Activated CD4-positive, alpha-beta T cell treated with anti-CD3 and anti-CD28 coated beads for 48 hours (primary cell): ENCODE measurements around the gene THEM4.
A peak's percentile ranks its signal among the peaks of the same experiment; 100 is the strongest.
"Not testable (repeated sequence)": the region's sequence is repeated elsewhere in the genome, so short reads cannot be mapped to it uniquely, and the experiment has no call there.

Experiments
- DNase-seq: peaks from one replicate; pipeline ENCODE4 v3.0.0-alpha.2; 2020

Gene THEM4

GRCh38 chr1:151888972-151889570 is 20.2 kb downstream of the THEM4 start:
- DNase-seq, result no peak

- DNase-seq, result no peak
Measured at GRCh38 chr1:151887028-151887427, 22.3 kb downstream of the THEM4 start.

GRCh38 chr1:151885479-151885878 is 23.8 kb downstream of the THEM4 start:
- DNase-seq, result no peak

- DNase-seq, result not testable (repeated sequence)
Measured at GRCh38 chr1:151884879-151885278, 24.4 kb downstream of the THEM4 start.

GRCh38 chr1:151884445-151884844 is 24.9 kb downstream of the THEM4 start:
- not testable (repeated sequence) for DNase-seq

- DNase-seq, result not testable (repeated sequence)
Measured at GRCh38 chr1:151883898-151884297, 25.4 kb downstream of the THEM4 start.

GRCh38 chr1:151882918-151883317 is 26.4 kb downstream of the THEM4 start:
- DNase-seq, result not testable (repeated sequence)

GRCh38 chr1:151882466-151882865 is 26.8 kb downstream of the THEM4 start:
- no peak for DNase-seq

- no peak for DNase-seq
Measured at GRCh38 chr1:151881479-151881878, 27.8 kb downstream of the THEM4 start.

GRCh38 chr1:151875419-151876097 is 33.8 kb downstream of the THEM4 start:
- no peak for DNase-seq

GRCh38 chr1:151872776-151873175 is 36.5 kb downstream of the THEM4 start:
- not testable (repeated sequence) for DNase-seq

GRCh38 chr1:151871284-151872030 is 37.9 kb downstream of the THEM4 start:
- DNase-seq, result no peak

- DNase-seq, result no peak
Measured at GRCh38 chr1:151868486-151868885, 40.8 kb downstream of the THEM4 start.

GRCh38 chr1:151867765-151868411 is 41.4 kb downstream of the THEM4 start:
- peak; percentile 24 for DNase-seq

GRCh38 chr1:151867321-151867720 is 42.0 kb downstream of the THEM4 start:
- no peak for DNase-seq

- no peak for DNase-seq
Measured at GRCh38 chr1:151864411-151864810, 44.9 kb downstream of the THEM4 start.

GRCh38 chr1:151862604-151863003 is 46.7 kb downstream of the THEM4 start:
- DNase-seq, result no peak

- no peak for DNase-seq
Measured at GRCh38 chr1:151860504-151861187, 48.7 kb downstream of the THEM4 start.

GRCh38 chr1:151859891-151860293 is 49.4 kb downstream of the THEM4 start:
- DNase-seq, result no peak

- no peak for DNase-seq
Measured at GRCh38 chr1:151858886-151859665, 50.2 kb downstream of the THEM4 start.

- no peak for DNase-seq
Measured at GRCh38 chr1:151858030-151858746, 51.1 kb downstream of the THEM4 start.
